Body of pancreas (tissue), 4 donors: ENCODE results near the gene HIGD2B.

Source experiments
- POLR2A ChIP-seq, 3 donors: fragments of 450-650 bp; IDR thresholded peaks; one replicate each; pipeline ENCODE4 v1.6.1; 2016; ENCODE audit warnings: antibody characterized with exemption in 3 of 3, mild to moderate bottlenecking in 2 of 3
- TF ChIP-seq, protein P1 (sequence below), 7 experiments: fragments of 450-650 bp in 4 of 7; fragments of 200-600 bp in 3 of 7; sonication (generic) in 3 of 7; IDR thresholded peaks; one replicate each; pipeline ENCODE4 v1.5.1; 2016 to 2019; ENCODE audit warnings: antibody characterized with exemption in 7 of 7

DNA sequence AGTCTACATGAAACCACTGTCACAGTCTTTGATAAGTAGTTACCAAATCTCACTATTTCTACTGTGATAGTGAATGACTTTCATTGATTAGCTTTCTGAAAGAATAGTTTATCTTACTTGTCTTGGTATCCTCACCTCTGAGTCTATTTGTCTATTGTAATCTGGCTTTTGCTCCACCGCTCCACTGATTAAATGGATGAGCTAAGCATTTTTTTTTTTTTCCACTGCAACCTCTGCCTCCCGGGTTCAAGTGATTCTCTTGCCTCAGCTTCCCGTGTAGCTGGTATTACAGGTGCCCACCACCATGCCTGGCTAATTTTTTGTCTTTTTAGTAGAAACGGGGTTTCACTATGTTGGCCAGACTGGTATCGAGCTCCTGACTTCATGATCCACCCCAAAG is 13.0 kb upstream of the HIGD2B start:
- no peak for TF ChIP-seq POLR2A (IDR thresholded peaks at IDR 0.05)
- TF ChIP-seq, protein P1, sequence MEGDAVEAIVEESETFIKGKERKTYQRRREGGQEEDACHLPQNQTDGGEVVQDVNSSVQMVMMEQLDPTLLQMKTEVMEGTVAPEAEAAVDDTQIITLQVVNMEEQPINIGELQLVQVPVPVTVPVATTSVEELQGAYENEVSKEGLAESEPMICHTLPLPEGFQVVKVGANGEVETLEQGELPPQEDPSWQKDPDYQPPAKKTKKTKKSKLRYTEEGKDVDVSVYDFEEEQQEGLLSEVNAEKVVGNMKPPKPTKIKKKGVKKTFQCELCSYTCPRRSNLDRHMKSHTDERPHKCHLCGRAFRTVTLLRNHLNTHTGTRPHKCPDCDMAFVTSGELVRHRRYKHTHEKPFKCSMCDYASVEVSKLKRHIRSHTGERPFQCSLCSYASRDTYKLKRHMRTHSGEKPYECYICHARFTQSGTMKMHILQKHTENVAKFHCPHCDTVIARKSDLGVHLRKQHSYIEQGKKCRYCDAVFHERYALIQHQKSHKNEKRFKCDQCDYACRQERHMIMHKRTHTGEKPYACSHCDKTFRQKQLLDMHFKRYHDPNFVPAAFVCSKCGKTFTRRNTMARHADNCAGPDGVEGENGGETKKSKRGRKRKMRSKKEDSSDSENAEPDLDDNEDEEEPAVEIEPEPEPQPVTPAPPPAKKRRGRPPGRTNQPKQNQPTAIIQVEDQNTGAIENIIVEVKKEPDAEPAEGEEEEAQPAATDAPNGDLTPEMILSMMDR (IDR thresholded peaks at IDR 0.05), result no peak
